WERI-Rb-1 (cell line): Measurements from ENCODE around the gene PDE6G.

Experiments
- DNase-seq: peaks from one replicate; pipeline ENCODE4 v3.0.0-alpha.2; 2020
- H3K27ac ChIP-seq: fragments of 250-450 bp; sonication (Bioruptor Pico); 2 replicates; pipeline ENCODE4 v1.5.1; 2020; ENCODE audit warnings: mild to moderate bottlenecking, moderate library complexity
- H3K27me3 ChIP-seq: fragments of 250-450 bp; sonication (Bioruptor Pico); 2 replicates; pipeline ENCODE4 v1.5.1; 2021; ENCODE audit warnings: mild to moderate bottlenecking, low read depth, moderate library complexity; ENCODE audit not compliant: insufficient read depth, severe bottlenecking
- H3K36me3 ChIP-seq: fragments of 250-450 bp; sonication (Bioruptor Pico); 2 replicates; pipeline ENCODE4 v1.5.1; 2020; ENCODE audit warnings: mild to moderate bottlenecking, moderate library complexity
- H3K4me3 ChIP-seq: 2 replicates; pipeline ENCODE4 v1.5.1; 2011; ENCODE audit warnings: low read depth, mild to moderate bottlenecking, control low read depth, low read length
- H3K9me3 ChIP-seq: fragments of 250-450 bp; sonication (Bioruptor Pico); 2 replicates; pipeline ENCODE4 v1.5.1; 2021; ENCODE audit warnings: mild to moderate bottlenecking, moderate library complexity; ENCODE audit not compliant: severe bottlenecking
- TF ChIP-seq, protein P1 (sequence below): IDR thresholded peaks from 2 replicates; pipeline ENCODE4 v1.5.1; 2011; ENCODE audit warnings: low read depth, mild to moderate bottlenecking, control low read depth, inconsistent platforms, low read length

Gene PDE6G

DNA sequence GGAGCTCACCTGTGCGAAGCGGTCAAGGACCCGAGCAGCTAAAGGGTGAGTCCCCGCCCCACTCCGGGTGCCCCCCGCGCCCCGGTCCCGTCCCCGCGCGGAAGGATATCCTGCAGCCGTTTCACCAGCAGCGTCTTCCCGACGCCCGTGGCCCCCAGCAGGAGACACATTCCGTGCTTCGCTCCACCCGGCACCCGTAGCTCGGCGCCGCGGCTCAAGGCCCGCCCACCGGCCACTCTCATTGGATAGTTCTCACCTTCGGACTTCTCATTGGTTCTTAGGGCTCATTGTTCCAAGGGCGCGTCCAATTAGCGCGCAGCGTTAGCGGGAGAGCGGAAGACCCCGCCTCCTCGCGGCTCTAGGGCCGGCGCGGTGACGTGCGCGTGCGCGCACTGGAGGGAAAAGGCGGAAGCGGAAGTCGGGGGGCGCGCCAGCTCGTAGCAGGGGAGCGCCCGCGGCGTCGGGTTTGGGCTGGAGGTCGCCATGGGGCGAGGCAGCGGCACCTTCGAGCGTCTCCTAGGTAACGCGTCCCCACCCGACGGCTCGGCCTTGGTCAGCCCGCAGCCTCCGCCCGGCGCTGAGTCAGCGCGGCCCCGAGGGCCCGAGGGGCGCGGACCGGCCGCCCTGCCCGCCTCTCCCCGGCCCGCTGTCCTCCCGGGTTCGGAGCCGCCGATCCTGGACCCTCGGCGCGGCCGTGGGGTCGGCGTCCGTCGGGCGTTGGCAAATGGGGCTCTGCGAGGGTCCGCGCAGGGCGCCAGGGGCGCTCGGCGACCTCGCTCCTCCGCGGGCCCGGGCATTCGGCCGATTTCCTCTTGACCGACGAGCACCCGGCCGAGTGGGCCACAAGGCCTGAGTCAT is 27.5 kb upstream of the PDE6G start, which contains the start of the genes ARL16 and HGS:
Gene ARL16 (minus strand): TSS at position 214 of the 858 bp plus-strand sequence. CDS start 44 bp downstream, at position 170.
Gene HGS (plus strand): TSS at position 428 of the 858 bp plus-strand sequence. CDS start 56 bp downstream, at position 484.
- Histone ChIP-seq H3K27me3 (no peaks in the 10 kb centered on the region), H3K9me3 (no peaks in the 10 kb centered on the region), H3K4me3 (peak within 1 kb of the TSS; percentile 97), H3K27ac (peak within 1 kb of the TSS; percentile 84), H3K36me3 (peaks cover 66% of the 10 kb centered on the region)
- TF ChIP-seq, protein P1, sequence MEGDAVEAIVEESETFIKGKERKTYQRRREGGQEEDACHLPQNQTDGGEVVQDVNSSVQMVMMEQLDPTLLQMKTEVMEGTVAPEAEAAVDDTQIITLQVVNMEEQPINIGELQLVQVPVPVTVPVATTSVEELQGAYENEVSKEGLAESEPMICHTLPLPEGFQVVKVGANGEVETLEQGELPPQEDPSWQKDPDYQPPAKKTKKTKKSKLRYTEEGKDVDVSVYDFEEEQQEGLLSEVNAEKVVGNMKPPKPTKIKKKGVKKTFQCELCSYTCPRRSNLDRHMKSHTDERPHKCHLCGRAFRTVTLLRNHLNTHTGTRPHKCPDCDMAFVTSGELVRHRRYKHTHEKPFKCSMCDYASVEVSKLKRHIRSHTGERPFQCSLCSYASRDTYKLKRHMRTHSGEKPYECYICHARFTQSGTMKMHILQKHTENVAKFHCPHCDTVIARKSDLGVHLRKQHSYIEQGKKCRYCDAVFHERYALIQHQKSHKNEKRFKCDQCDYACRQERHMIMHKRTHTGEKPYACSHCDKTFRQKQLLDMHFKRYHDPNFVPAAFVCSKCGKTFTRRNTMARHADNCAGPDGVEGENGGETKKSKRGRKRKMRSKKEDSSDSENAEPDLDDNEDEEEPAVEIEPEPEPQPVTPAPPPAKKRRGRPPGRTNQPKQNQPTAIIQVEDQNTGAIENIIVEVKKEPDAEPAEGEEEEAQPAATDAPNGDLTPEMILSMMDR, result no peak
- DNase-seq, result peak; percentile 99

DNA sequence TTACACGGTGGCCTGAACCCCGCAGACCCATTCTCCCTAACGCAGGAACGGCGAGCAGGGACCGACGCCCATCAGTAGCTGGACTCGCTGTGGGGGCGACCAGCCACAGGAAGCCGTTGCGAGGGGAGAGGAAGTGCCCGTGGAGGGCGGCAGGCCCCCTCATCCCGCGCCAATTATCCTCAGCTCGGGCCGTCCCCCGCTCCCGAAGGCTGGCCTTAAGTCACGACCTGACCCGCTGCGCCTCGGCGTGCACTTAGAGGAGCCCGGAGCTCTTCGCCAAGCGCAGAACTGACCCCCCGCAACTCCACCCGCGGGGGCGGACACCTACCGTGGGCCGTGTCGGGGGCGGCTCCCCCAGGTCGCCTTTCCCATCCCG is 26.9 kb upstream of the PDE6G start:
- DNase-seq, result peak; percentile 47

GRCh38 chr17:81682565-81683207 is 26.3 kb upstream of the PDE6G start:
- Histone ChIP-seq H3K27me3 (no peaks in the 10 kb centered on the region), H3K36me3 (peaks cover 55% of the 10 kb centered on the region), H3K27ac (peak overlapping the region; percentile 84), H3K9me3 (no peaks in the 10 kb centered on the region), H3K4me3 (peak overlapping the region; percentile 97)
- DNase-seq, result no peak
- TF ChIP-seq, protein P1, result no peak

More for the DNA sequence above, 26.9 kb upstream of the PDE6G start:
- TF ChIP-seq, protein P1, result no peak
- no peaks in the 10 kb centered on the region for H3K27me3 ChIP-seq
- H3K9me3 ChIP-seq, result no peaks in the 10 kb centered on the region
- H3K27ac ChIP-seq, result peak overlapping the region; percentile 84
- peak overlapping the region; percentile 97 for H3K4me3 ChIP-seq
- peaks cover 60% of the 10 kb centered on the region for H3K36me3 ChIP-seq

- no peak for DNase-seq
- TF ChIP-seq, protein P1, result no peak
- H3K27ac ChIP-seq, result no peak overlapping the region
- no peaks in the 10 kb centered on the region for H3K9me3 ChIP-seq
- H3K36me3 ChIP-seq, result peaks cover 46% of the 10 kb centered on the region
- no peaks in the 10 kb centered on the region for H3K27me3 ChIP-seq
- H3K4me3 ChIP-seq, result no peak overlapping the region
Measured at GRCh38 chr17:81681672-81682071, 25.3 kb upstream of the PDE6G start.

DNA sequence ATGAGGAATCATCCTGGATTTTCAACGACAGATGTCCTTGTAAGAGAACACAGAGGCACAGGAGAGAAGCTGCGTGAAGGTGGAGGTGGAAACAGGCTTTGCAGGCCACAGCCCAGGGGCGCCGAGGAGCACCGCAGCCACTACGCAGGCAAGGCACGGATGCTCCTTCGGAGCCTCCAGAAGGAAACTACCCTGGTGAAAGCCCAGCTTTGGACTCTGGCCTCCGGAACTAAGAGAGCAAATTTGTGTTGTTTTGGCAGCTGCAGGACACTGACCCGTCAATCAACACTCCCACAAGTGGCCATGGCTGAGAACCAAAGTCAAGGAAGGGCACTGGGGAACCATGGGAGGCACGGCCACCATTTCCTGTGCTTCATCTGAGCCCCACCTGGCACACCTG is 23.8 kb upstream of the PDE6G start:
- no peak overlapping the region for H3K27ac ChIP-seq
- no peak overlapping the region for H3K4me3 ChIP-seq
- no peaks in the 10 kb centered on the region for H3K27me3 ChIP-seq
- DNase-seq, result no peak
- H3K9me3 ChIP-seq, result no peaks in the 10 kb centered on the region
- peaks cover 37% of the 10 kb centered on the region for H3K36me3 ChIP-seq
- TF ChIP-seq, protein P1, result no peak
